ENCODE measurements around the gene EXOC3.

The EXOC3 gene

GRCh38 chr5:440401-441201 lies 2.4 kb upstream of the EXOC3 start:
- no peak for DNase-seq

DNA sequence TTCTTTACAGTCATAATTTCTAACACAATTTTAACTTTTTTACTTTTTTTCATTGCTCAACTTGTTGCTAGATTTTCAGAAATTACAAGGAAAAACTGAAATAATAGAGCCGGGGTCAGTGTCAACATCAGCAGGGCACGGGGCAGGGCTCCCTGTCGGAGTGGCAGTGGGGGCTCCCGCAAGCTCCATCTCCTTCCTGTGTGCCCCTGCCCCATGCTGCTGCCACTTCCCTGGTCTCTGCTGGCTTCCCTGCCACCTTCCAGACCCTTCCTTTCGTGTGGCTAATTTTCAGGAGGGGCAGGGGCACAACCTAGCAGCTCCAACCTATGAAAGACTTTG lies 1.0 kb upstream of the EXOC3 start:
- DNase-seq: no peak

DNA sequence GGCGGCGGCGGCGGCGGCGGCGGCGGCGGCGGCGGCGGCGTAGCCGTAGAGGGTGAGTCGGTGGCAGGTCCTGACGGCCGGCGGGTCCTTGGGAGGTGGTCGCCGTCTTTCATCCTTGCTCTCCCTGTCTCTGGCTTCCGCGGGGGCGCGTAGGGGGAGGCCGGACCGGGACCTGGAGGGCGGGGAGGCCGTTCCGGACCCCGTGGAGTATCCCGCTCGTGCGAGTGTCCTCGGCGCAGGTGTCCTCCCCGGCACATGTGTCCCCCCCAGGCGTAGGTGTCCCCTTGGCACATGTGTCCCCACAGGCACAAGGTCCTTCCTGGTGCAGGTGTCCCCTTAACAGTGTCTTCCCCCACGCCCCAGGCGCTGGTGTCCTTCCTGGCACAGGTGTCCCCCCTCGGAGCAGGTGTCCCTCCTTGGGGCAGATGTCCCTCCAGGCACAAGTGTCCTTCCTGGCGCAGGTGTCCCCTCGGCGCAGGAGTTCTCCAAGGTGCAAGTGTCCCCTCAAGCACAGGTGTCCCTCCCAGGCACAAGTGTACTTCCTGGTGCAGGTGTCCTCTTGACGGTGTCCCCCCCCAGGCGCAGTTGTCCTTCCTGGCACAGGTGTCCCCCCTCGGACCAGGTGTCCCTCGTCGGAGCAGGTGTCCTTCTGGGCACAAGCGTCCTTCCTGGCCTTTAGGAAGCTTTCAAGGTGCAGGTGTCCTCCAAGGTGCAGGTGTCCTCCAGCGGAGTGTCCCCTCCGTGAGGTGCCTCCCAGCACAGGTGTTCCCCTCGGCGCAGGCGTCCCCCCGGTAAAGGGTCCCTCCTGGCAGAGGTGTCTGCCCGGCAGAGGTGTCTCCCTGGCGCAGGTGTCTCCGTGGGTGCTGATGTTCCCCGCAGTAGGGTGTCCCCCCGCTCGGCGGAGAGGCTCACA lies 519 bp downstream of the EXOC3 start:
- DNase-seq: no peak

GRCh38 chr5:444226-444625 lies 1.2 kb downstream of the EXOC3 start:
- no peak for DNase-seq

- no peak for DNase-seq
Observed at GRCh38 chr5:445591-445990, 2.6 kb downstream of the EXOC3 start.

- DNase-seq: no peak
Observed at GRCh38 chr5:446066-446882, 3.3 kb downstream of the EXOC3 start.

- peak; percentile 10 for DNase-seq
Observed at GRCh38 chr5:446883-447263, 3.9 kb downstream of the EXOC3 start.

- no peak for DNase-seq
Observed at GRCh38 chr5:447501-447900, 4.5 kb downstream of the EXOC3 start.

DNA sequence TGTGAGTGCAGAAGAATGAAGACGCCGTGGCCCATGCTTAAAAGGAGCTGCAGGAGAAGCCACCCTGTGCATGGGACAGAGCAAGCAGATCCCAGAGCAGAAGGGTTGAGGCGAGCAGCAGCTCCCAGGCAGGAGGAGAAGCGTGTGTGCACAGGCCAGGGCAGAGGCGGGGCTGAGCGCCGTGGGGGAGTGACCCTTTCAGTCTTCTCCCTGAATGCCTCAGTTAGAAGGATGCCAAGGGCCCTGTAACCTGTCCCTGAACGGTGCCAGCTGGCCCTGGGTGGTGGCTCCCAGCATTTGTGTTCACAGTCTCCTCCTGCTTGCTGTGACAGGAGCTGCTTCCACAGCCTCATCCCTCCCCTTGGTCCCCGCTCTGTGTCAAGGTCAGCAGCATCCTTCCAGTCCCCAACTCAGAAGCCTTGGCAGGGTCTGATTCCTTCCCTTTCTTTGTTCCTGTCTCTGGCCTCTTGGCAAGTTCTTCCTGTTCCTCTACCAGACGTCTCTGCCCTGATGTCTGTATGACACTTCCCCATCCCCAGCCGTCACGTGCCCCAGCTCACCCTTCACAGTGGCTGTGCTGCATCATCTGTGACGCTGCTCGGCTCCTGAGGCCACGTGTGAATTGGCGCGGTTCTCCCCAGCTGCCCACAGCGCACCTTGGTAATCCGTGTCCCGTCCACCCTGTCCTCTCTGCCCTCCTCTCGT lies 5.2 kb downstream of the EXOC3 start:
- no peak for DNase-seq

- DNase-seq: no peak
Observed at GRCh38 chr5:448766-449090, 5.8 kb downstream of the EXOC3 start.

GRCh38 chr5:449151-449550 lies 6.2 kb downstream of the EXOC3 start:
- no peak for DNase-seq

DNA sequence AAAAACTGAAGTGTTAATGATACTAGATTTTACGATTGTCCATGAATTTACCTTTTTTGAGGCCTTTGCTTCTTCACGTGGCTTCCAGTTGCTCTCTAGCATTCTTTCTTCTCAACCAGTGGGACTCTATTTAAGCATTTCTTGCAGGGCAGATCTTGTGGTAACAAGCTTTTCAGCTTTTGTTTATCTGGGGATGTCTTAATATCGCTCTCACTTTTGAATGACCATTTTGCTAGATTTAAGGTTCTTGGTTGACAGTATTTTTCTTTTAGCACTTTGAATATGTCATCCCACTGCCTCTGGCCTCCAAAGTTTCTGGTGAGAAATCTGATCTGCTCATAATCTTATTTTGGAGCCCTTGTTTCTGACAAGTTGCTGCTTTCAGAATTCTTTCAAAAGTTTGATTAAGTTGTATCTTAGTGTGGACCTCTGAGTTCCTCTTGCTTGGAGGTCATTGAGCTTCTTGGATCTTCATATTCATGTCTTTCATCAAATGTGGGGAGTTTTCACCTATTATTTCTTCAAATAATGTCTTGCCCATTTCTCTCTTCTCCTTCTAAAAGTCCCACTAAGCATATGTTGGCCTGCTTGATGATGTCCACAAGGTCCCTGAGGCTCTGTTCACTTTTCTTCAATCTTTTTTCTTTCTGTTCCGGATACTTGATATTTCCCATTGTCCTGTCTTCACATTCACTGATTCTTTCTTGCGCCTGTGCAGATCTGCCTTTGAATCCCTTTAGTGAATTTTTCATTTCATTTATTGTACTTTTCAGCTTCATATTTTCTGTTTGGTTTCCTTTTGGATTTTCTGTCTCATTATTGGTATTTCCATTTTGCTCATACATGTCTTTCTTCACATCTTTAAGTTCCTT lies 8.8 kb downstream of the EXOC3 start:
- DNase-seq: no peak

DNA sequence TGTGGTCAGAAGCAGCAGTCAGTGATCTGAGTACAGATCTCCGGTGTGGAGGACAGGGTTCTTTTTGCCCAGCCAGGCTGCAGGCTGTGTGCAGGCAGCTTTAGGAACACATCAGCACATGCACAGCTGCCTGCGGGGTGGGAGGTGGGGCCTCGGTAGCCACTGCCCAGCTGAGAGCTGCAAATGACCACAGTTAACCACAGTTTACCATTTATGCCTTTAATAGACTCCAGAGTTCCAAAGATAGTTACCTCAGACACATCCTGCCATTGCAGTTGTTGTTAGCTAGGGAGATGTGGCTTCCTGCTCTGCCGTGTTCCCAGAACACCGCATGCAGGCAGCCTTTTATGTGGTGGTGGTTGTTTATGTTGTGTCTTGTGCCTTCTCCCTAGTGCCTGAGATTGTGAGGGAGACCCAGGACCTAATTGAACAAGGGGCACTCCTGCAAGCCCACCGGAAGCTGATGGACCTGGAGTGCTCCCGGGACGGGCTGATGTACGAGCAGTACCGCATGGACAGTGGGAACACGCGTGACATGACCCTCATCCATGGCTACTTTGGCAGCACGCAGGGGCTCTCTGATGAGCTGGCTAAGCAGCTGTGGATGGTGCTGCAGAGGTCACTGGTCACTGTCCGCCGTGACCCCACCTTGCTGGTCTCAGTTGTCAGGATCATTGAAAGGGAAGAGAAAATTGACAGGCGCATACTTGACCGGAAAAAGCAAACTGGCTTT lies 10.2 kb downstream of the EXOC3 start:
- no peak for DNase-seq

DNA sequence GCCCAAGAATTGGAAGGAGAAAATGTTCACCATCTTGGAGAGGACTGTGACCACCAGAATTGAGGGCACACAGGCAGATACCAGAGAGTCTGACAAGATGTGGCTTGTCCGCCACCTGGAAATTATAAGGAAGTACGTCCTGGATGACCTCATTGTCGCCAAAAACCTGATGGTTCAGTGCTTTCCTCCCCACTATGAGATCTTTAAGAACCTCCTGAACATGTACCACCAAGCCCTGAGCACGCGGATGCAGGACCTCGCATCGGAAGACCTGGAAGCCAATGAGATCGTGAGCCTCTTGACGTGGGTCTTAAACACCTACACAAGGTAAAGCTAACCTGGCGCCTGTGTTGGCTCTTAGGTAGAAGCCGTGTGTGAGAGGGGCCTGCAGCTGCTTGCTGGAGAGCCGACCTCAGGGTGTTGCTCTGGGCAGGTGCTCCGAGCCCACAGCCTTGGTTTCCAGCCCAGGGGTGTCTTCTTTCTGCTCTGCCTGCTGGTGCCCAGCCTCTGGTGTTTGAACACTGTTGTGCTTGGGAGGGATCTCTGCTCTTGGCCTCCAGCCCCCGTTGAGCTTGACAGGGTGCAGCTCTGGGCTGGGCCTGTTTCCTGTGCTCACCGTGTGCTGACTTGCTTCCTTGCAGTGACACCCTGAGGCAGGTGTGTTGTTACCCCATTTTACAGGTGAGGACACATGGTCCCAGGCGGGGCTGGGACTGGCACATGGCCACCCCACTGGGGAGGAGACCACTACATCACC lies 10.9 kb downstream of the EXOC3 start:
- no peak for DNase-seq

DNA sequence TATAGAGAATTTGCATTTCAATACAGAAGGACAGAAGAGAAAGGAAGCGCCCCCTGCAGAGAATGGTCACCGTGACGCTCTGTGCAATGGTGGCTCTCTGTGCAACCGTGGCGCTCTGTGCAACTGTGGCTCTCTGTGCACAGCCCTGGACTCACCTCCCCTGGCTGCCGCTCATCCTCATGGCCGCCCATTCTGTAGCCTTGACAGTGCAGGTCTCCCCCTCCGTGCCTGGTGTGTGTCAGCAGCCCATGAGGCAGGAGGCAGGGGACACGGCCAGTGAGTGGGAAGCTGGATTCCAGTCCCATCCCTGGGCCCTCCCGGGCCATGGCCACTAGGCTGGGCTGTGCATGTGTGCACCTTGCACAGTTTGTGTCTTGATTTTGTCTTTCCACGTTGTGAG lies 12.0 kb downstream of the EXOC3 start:
- no peak for DNase-seq

- no peak for DNase-seq
Observed at GRCh38 chr5:455806-456205, 12.8 kb downstream of the EXOC3 start.

DNA sequence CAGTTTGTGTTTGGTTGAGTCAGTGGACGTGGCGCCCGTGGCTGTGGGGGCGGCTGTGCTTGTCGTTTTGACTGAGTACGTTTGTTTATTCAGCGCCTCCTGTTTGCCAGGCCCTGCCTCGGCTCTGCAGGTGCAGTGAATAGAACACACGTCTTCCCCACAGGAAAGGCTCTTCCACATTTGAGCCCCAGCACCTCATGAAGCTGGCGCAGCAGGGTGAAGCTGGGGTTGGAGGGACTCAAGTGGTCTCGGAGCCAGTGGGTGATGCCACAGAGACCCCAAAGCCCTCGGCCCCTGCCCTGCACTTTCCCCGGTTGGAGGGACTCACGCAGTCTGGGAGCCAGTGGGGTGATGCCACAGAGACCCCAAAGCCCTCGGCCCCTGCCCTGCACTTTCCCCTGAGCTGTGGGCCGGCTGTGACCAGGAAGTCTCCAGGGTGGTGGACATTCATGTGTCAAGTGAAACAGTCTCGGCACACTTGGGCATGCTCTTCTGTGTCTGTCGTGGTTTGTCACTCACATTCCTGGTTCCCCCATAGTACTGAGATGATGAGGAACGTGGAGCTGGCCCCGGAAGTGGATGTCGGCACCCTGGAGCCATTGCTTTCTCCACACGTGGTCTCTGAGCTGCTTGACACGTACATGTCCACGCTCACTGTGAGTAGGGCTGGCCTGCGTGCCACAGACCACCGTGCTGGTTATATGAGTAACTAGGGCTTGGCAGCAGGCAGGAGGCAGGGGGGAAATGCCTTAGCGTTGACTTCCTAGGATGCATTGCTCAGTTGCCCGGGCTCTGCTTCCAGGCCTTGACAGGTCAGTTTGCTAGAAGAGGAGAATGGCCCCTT lies 13.6 kb downstream of the EXOC3 start:
- DNase-seq: no peak

GRCh38 chr5:457195-457961 lies 14.4 kb downstream of the EXOC3 start:
- no peak for DNase-seq

All from NCI-H446 treated with DMSO at 0.1 percent for 48 hours (cell line).